ENCODE results near the gene RNF180. TPM values are rescaled to one million over a fixed set of nuclear protein-coding genes. Genes with fewer than 3 reads are reported as not detected.
A peak's percentile ranks its signal among the peaks of the same experiment; 100 is the strongest.

The RNF180 gene
- total and polyA plus RNA-seq, 4 donors: 1.4 to 24.4 (median 6.3) TPM

GRCh38 chr5:64341340-64341739, 175.7 kb downstream of the RNF180 start:
- H3K36me3 ChIP-seq (ENCODE audit: control insufficient read depth in 4 of 4, insufficient read depth in 4 of 4, low read length in 4 of 4): no peaks in the 10 kb centered on the region
- no peak overlapping the region for H3K27ac ChIP-seq (ENCODE audit: low read depth in 1 of 2, low read length in 1 of 2)
- no peak overlapping the region for H3K4me3 ChIP-seq
- H3K9ac ChIP-seq (ENCODE audit: insufficient read depth in 1 of 2, low read length in 2 of 2): no peak overlapping the region
- 93 to 95% methylated on average over 1 of the region's 1 CpG for WGBS, 2 donors
- no peaks in the 10 kb centered on the region for H3K4me1 ChIP-seq (ENCODE audit: control insufficient read depth in 5 of 5, insufficient read depth in 5 of 5, low read length in 5 of 5)
- no peaks in the 10 kb centered on the region for H3K27me3 ChIP-seq (ENCODE audit: control insufficient read depth in 3 of 3, insufficient read depth in 3 of 3, low read length in 2 of 3)
- H3K9me3 ChIP-seq (ENCODE audit: control insufficient read depth in 4 of 4, insufficient read depth in 3 of 4, low read length in 3 of 4): no peaks in the 10 kb centered on the region
- no peak for DNase-seq
- ATAC-seq (ENCODE audit: insufficient read depth, low FRiP score): no peak
- TF ChIP-seq CTCF (IDR thresholded peaks at IDR 0.05; ENCODE audit: control extremely low read depth, extremely low read depth): no peak

DNA sequence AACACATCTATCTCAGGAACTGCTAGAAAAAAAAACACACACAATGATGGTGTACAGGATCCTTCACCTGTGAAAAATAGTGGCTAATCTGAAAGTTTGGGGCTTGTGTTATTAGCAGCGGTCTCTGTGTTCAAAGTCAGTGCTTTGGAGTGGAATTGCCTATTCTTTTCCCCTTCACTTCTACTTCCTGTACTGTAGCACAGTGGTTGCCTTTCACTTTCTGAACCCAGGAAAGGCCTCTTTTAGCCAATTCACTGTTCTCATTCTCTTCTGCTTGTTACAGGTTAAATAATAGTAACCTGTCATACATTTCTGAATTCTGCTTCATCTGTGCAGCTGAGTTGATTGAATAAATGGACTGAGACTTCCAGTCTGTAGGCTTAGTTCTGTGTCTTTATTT, 178.9 kb downstream of the RNF180 start:
- ATAC-seq (ENCODE audit: insufficient read depth, low FRiP score) (no peak), DNase-seq (no peak)
- no peaks in the 10 kb centered on the region for H3K9me3 ChIP-seq (ENCODE audit: control insufficient read depth in 4 of 4, insufficient read depth in 3 of 4, low read length in 3 of 4)
- no peaks in the 10 kb centered on the region for H3K36me3 ChIP-seq (ENCODE audit: control insufficient read depth in 4 of 4, insufficient read depth in 4 of 4, low read length in 4 of 4)
- H3K4me3 ChIP-seq: no peak overlapping the region
- no peaks in the 10 kb centered on the region for H3K4me1 ChIP-seq (ENCODE audit: control insufficient read depth in 5 of 5, insufficient read depth in 5 of 5, low read length in 5 of 5)
- no peak for TF ChIP-seq CTCF (IDR thresholded peaks at IDR 0.05; ENCODE audit: control extremely low read depth, extremely low read depth)
- H3K9ac ChIP-seq (ENCODE audit: insufficient read depth in 1 of 2, low read length in 2 of 2): no peak overlapping the region
- no peaks in the 10 kb centered on the region for H3K27me3 ChIP-seq (ENCODE audit: control insufficient read depth in 3 of 3, insufficient read depth in 3 of 3, low read length in 2 of 3)
- WGBS, 2 donors: 81 to 96% methylated on average over 1 of the region's 1 CpG
- H3K27ac ChIP-seq (ENCODE audit: low read depth in 1 of 2, low read length in 1 of 2): no peak overlapping the region

GRCh38 chr5:64347309-64347708, 181.7 kb downstream of the RNF180 start:
- no peak overlapping the region for H3K9ac ChIP-seq (ENCODE audit: insufficient read depth in 1 of 2, low read length in 2 of 2)
- no peak for TF ChIP-seq CTCF (IDR thresholded peaks at IDR 0.05; ENCODE audit: control extremely low read depth, extremely low read depth)
- peak in 2 of 3 donors; percentile 29 to 59 for DNase-seq

GRCh38 chr5:64364426-64364825, 198.8 kb downstream of the RNF180 start:
- H3K4me1 ChIP-seq (ENCODE audit: control insufficient read depth in 5 of 5, insufficient read depth in 5 of 5, low read length in 5 of 5): no peaks in the 10 kb centered on the region
- WGBS, 2 donors: 72 to 82% methylated on average over 3 of the region's 3 CpGs
- DNase-seq: no peak
- no peak overlapping the region for H3K27ac ChIP-seq (ENCODE audit: low read depth in 1 of 2, low read length in 1 of 2)
- no peak overlapping the region for H3K9ac ChIP-seq (ENCODE audit: insufficient read depth in 1 of 2, low read length in 2 of 2)
- H3K4me3 ChIP-seq: no peak overlapping the region
- peaks cover 0 to 20% (median 1%) of the 10 kb centered on the region in 4 donors for H3K9me3 ChIP-seq (ENCODE audit: control insufficient read depth in 4 of 4, insufficient read depth in 3 of 4, low read length in 3 of 4)
- TF ChIP-seq CTCF (IDR thresholded peaks at IDR 0.05; ENCODE audit: control extremely low read depth, extremely low read depth): no peak
- ATAC-seq (ENCODE audit: insufficient read depth, low FRiP score): no peak
- H3K36me3 ChIP-seq (ENCODE audit: control insufficient read depth in 4 of 4, insufficient read depth in 4 of 4, low read length in 4 of 4): no peaks in the 10 kb centered on the region
- no peaks in the 10 kb centered on the region for H3K27me3 ChIP-seq (ENCODE audit: control insufficient read depth in 3 of 3, insufficient read depth in 3 of 3, low read length in 2 of 3)

More at GRCh38 chr5:64347309-64347708, 181.7 kb downstream of the RNF180 start:
- no peaks in the 10 kb centered on the region for H3K9me3 ChIP-seq (ENCODE audit: control insufficient read depth in 4 of 4, insufficient read depth in 3 of 4, low read length in 3 of 4)
- H3K27me3 ChIP-seq (ENCODE audit: control insufficient read depth in 3 of 3, insufficient read depth in 3 of 3, low read length in 2 of 3): no peaks in the 10 kb centered on the region
- H3K4me1 ChIP-seq (ENCODE audit: control insufficient read depth in 5 of 5, insufficient read depth in 5 of 5, low read length in 5 of 5): no peaks in the 10 kb centered on the region
- H3K27ac ChIP-seq (ENCODE audit: low read depth in 1 of 2, low read length in 1 of 2): no peak overlapping the region
- ATAC-seq (ENCODE audit: insufficient read depth, low FRiP score): no peak
- no peak overlapping the region for H3K4me3 ChIP-seq
- H3K36me3 ChIP-seq (ENCODE audit: control insufficient read depth in 4 of 4, insufficient read depth in 4 of 4, low read length in 4 of 4): no peaks in the 10 kb centered on the region

Data from lung (tissue), 12 donors.